ENCODE data around the gene COL15A1. TPM values are rescaled to one million over a fixed set of nuclear protein-coding genes. Genes with fewer than 3 reads are reported as not detected.
"Not testable (repeated sequence)": the region's sequence is repeated elsewhere in the genome, so short reads cannot be mapped to it uniquely, and the experiment has no call there.

The COL15A1 gene
- total RNA-seq, 2 experiments from 2014 or later, result 0.12 to 0.14 TPM

GRCh38 chr9:98906273-98907040, 37.2 kb upstream of the COL15A1 start:
- Mint-ChIP-seq H3K36me3 (no peaks in the 10 kb centered on the region), H3K4me3 (no peak overlapping the region), H3K9me3 (no peaks in the 10 kb centered on the region), H3K4me1 (ENCODE audit: low read depth) (no peaks in the 10 kb centered on the region), H3K27me3 (peaks cover 2% of the 10 kb centered on the region), H3K27ac (no peak overlapping the region)
- intact Hi-C loops (cut with micrococcal nuclease), result no loop called here
- ChIA-PET CTCF (no interaction called here), POLR2A (no interaction called here)
- no peak for DNase-seq

GRCh38 chr9:98907055-98907454, 36.7 kb upstream of the COL15A1 start:
- intact Hi-C loops (cut with micrococcal nuclease), result no loop called here
- H3K27me3 Mint-ChIP-seq, result peaks cover 2% of the 10 kb centered on the region
- H3K27ac Mint-ChIP-seq, result no peak overlapping the region
- ChIA-PET POLR2A (no interaction called here), CTCF (no interaction called here)
- H3K4me1 Mint-ChIP-seq (ENCODE audit: low read depth), result no peaks in the 10 kb centered on the region
- no peak for DNase-seq
- H3K4me3 Mint-ChIP-seq, result no peak overlapping the region
- H3K36me3 Mint-ChIP-seq, result no peaks in the 10 kb centered on the region
- no peaks in the 10 kb centered on the region for H3K9me3 Mint-ChIP-seq

- no peak overlapping the region for H3K27ac Mint-ChIP-seq
- no peaks in the 10 kb centered on the region for H3K36me3 Mint-ChIP-seq
- H3K4me1 Mint-ChIP-seq (ENCODE audit: low read depth), result no peaks in the 10 kb centered on the region
- DNase-seq, result no peak
- intact Hi-C loops (cut with micrococcal nuclease), result no loop called here
- POLR2A ChIA-PET, result no interaction called here
- H3K9me3 Mint-ChIP-seq, result no peaks in the 10 kb centered on the region
- no peak overlapping the region for H3K4me3 Mint-ChIP-seq
- H3K27me3 Mint-ChIP-seq, result peaks cover under 1% of the 10 kb centered on the region
- CTCF ChIA-PET, result no interaction called here
These were observed 34.6 kb upstream of the COL15A1 start for GRCh38 chr9:98908897-98909634.

GRCh38 chr9:98909935-98910334, 33.8 kb upstream of the COL15A1 start:
- no peaks in the 10 kb centered on the region for H3K36me3 Mint-ChIP-seq
- no peaks in the 10 kb centered on the region for H3K27me3 Mint-ChIP-seq
- ChIA-PET CTCF (no interaction called here), POLR2A (no interaction called here)
- intact Hi-C loops (cut with micrococcal nuclease), result no loop called here
- H3K4me3 Mint-ChIP-seq, result no peak overlapping the region
- no peak for DNase-seq
- H3K27ac Mint-ChIP-seq, result no peak overlapping the region
- no peaks in the 10 kb centered on the region for H3K9me3 Mint-ChIP-seq
- H3K4me1 Mint-ChIP-seq (ENCODE audit: low read depth), result no peaks in the 10 kb centered on the region

GRCh38 chr9:98911042-98911441, 32.7 kb upstream of the COL15A1 start:
- no peak overlapping the region for H3K27ac Mint-ChIP-seq
- H3K4me1 Mint-ChIP-seq (ENCODE audit: low read depth), result no peaks in the 10 kb centered on the region
- ChIA-PET CTCF (interaction anchor here (1.0 kb wide), 1 partner anchor 63 kb away, joined by 3 read pairs; no protein-coding TSS in a partner anchor), POLR2A (no interaction called here)
- DNase-seq, result no peak
- intact Hi-C loops (cut with micrococcal nuclease), result no loop called here
- no peaks in the 10 kb centered on the region for H3K9me3 Mint-ChIP-seq
- H3K27me3 Mint-ChIP-seq, result peaks cover 2% of the 10 kb centered on the region
- no peak overlapping the region for H3K4me3 Mint-ChIP-seq
- no peaks in the 10 kb centered on the region for H3K36me3 Mint-ChIP-seq

GRCh38 chr9:98911738-98912137, 32.0 kb upstream of the COL15A1 start:
- H3K9me3 Mint-ChIP-seq; H3K4me1 Mint-ChIP-seq (ENCODE audit: low read depth); H3K27ac Mint-ChIP-seq; POLR2A ChIA-PET; CTCF ChIA-PET; H3K36me3 Mint-ChIP-seq; DNase-seq; H3K27me3 Mint-ChIP-seq; H3K4me3 Mint-ChIP-seq; intact Hi-C loops (cut with micrococcal nuclease): not testable (repeated sequence)

GRCh38 chr9:98912450-98912849, 31.3 kb upstream of the COL15A1 start:
- CTCF ChIA-PET, result no interaction called here
- no peak for DNase-seq
- POLR2A ChIA-PET, result no interaction called here
- intact Hi-C loops (cut with micrococcal nuclease), result no loop called here
- no peak overlapping the region for H3K27ac Mint-ChIP-seq
- no peak overlapping the region for H3K4me3 Mint-ChIP-seq
- H3K27me3 Mint-ChIP-seq, result peaks cover 2% of the 10 kb centered on the region
- H3K36me3 Mint-ChIP-seq, result no peaks in the 10 kb centered on the region
- no peaks in the 10 kb centered on the region for H3K9me3 Mint-ChIP-seq
- no peaks in the 10 kb centered on the region for H3K4me1 Mint-ChIP-seq (ENCODE audit: low read depth)

- Mint-ChIP-seq H3K4me1 (ENCODE audit: low read depth) (no peaks in the 10 kb centered on the region), H3K27me3 (peaks cover 2% of the 10 kb centered on the region), H3K36me3 (no peaks in the 10 kb centered on the region), H3K9me3 (no peaks in the 10 kb centered on the region), H3K4me3 (no peak overlapping the region), H3K27ac (no peak overlapping the region)
- POLR2A ChIA-PET, result no interaction called here
- no peak for DNase-seq
- intact Hi-C loops (cut with micrococcal nuclease), result no loop called here
- CTCF ChIA-PET, result no interaction called here
These were observed 30.7 kb upstream of the COL15A1 start for GRCh38 chr9:98913044-98913443.

GRCh38 chr9:98913705-98914104, 30.0 kb upstream of the COL15A1 start:
- intact Hi-C loops (cut with micrococcal nuclease), result no loop called here
- H3K4me1 Mint-ChIP-seq (ENCODE audit: low read depth), result no peaks in the 10 kb centered on the region
- no peak overlapping the region for H3K27ac Mint-ChIP-seq
- H3K4me3 Mint-ChIP-seq, result no peak overlapping the region
- H3K36me3 Mint-ChIP-seq, result no peaks in the 10 kb centered on the region
- POLR2A ChIA-PET, result no interaction called here
- CTCF ChIA-PET, result no interaction called here
- H3K9me3 Mint-ChIP-seq, result no peaks in the 10 kb centered on the region
- DNase-seq, result no peak
- peaks cover 2% of the 10 kb centered on the region for H3K27me3 Mint-ChIP-seq

GRCh38 chr9:98915599-98915998, 28.1 kb upstream of the COL15A1 start:
- intact Hi-C loops (cut with micrococcal nuclease), result no loop called here
- H3K4me3 Mint-ChIP-seq, result no peak overlapping the region
- no peaks in the 10 kb centered on the region for H3K36me3 Mint-ChIP-seq
- H3K9me3 Mint-ChIP-seq, result no peaks in the 10 kb centered on the region
- ChIA-PET CTCF (no interaction called here), POLR2A (no interaction called here)
- H3K4me1 Mint-ChIP-seq (ENCODE audit: low read depth), result no peaks in the 10 kb centered on the region
- DNase-seq, result no peak
- peaks cover 2% of the 10 kb centered on the region for H3K27me3 Mint-ChIP-seq
- H3K27ac Mint-ChIP-seq, result no peak overlapping the region

- ChIA-PET CTCF (interaction anchor here (1.0 kb wide), 1 partner anchor 69 kb away, joined by 3 read pairs; no protein-coding TSS in a partner anchor), POLR2A (no interaction called here)
- H3K27ac Mint-ChIP-seq, result no peak overlapping the region
- intact Hi-C loops (cut with micrococcal nuclease), result no loop called here
- H3K4me3 Mint-ChIP-seq, result no peak overlapping the region
- DNase-seq, result no peak
- no peaks in the 10 kb centered on the region for H3K9me3 Mint-ChIP-seq
- H3K36me3 Mint-ChIP-seq, result no peaks in the 10 kb centered on the region
- H3K4me1 Mint-ChIP-seq (ENCODE audit: low read depth), result no peaks in the 10 kb centered on the region
- peaks cover 2% of the 10 kb centered on the region for H3K27me3 Mint-ChIP-seq
These were observed 27.0 kb upstream of the COL15A1 start for GRCh38 chr9:98916660-98917059.

GRCh38 chr9:98917746-98918487, 25.8 kb upstream of the COL15A1 start:
- Mint-ChIP-seq H3K36me3 (no peaks in the 10 kb centered on the region), H3K27me3 (peaks cover 2% of the 10 kb centered on the region), H3K9me3 (no peaks in the 10 kb centered on the region), H3K4me3 (no peak overlapping the region), H3K4me1 (ENCODE audit: low read depth) (no peaks in the 10 kb centered on the region), H3K27ac (no peak overlapping the region)
- intact Hi-C loops (cut with micrococcal nuclease), result no loop called here
- POLR2A ChIA-PET, result no interaction called here
- CTCF ChIA-PET, result interaction anchor here (0.9 to 1.0 kb wide), 2 partner anchors 70 to 266 kb away, joined by 3 read pairs; no protein-coding TSS in a partner anchor
- DNase-seq, result no peak
